Loucy (cell line): Measurements from ENCODE around the gene MGAT5.

ENCODE experiments used
- H2AFZ ChIP-seq: fragments of 200-600 bp; sonication (generic); 2 replicates; pipeline ENCODE4 v1.6.0; 2016; ENCODE audit warnings: antibody characterized with exemption, mild to moderate bottlenecking, low read length, moderate library complexity
- H3F3A ChIP-seq: fragments of 200-600 bp; 2 replicates; pipeline ENCODE4 v1.6.0; 2016; ENCODE audit warnings: antibody characterized with exemption, low read depth, mild to moderate bottlenecking
- H3K27me3 ChIP-seq: fragments of 200-600 bp; sonication (generic); 2 replicates; pipeline ENCODE4 v1.6.1; 2014; ENCODE audit warnings: low read length, mild to moderate bottlenecking; ENCODE audit not compliant: insufficient read depth, poor library complexity, severe bottlenecking
- H3K36me3 ChIP-seq: fragments of 200-600 bp; sonication (generic); 2 replicates; pipeline ENCODE4 v1.6.1; 2016; ENCODE audit warnings: low read length; ENCODE audit not compliant: insufficient read depth
- H3K4me1 ChIP-seq: fragments of 200-600 bp; sonication (generic); 2 replicates; pipeline ENCODE4 v1.5.1; 2014; ENCODE audit warnings: low read length, mild to moderate bottlenecking; ENCODE audit not compliant: insufficient read depth, poor library complexity, severe bottlenecking
- H3K4me2 ChIP-seq: fragments of 200-600 bp; sonication (generic); 2 replicates; pipeline ENCODE4 v1.6.0; 2014; ENCODE audit warnings: antibody characterized with exemption, low read length, low read depth, mild to moderate bottlenecking; ENCODE audit not compliant: poor library complexity, severe bottlenecking
- H3K4me3 ChIP-seq: fragments of 200-600 bp; sonication (generic); 2 replicates; pipeline ENCODE4 v1.5.1; 2014; ENCODE audit warnings: low read length, mild to moderate bottlenecking, mixed read lengths; ENCODE audit not compliant: poor library complexity, severe bottlenecking
- H3K79me2 ChIP-seq: fragments of 200-600 bp; sonication (generic); 2 replicates; pipeline ENCODE4 v1.6.1; 2014; ENCODE audit warnings: low read length; ENCODE audit not compliant: insufficient read depth
- H3K9ac ChIP-seq: fragments of 200-600 bp; sonication (generic); 2 replicates; pipeline ENCODE4 v1.6.0; 2014; ENCODE audit warnings: mild to moderate bottlenecking, low read depth, low read length, moderate library complexity; ENCODE audit not compliant: poor library complexity, severe bottlenecking
- H3K9me2 ChIP-seq: fragments of 200-600 bp; sonication (generic); replicated peaks from 2 replicates; pipeline ENCODE4 v1.6.1; 2016; ENCODE audit warnings: low read depth, low read length, mixed read lengths
- H3K9me3 ChIP-seq: fragments of 200-600 bp; sonication (generic); 2 replicates; pipeline ENCODE4 v1.6.1; 2014; ENCODE audit warnings: mild to moderate bottlenecking, antibody characterized with exemption, low read length, low read depth; ENCODE audit not compliant: insufficient read depth
- H4K20me1 ChIP-seq: fragments of 200-600 bp; sonication (generic); 2 replicates; pipeline ENCODE4 v1.6.0; 2014; ENCODE audit warnings: antibody characterized with exemption, low read length, mild to moderate bottlenecking; ENCODE audit not compliant: insufficient read depth, poor library complexity, severe bottlenecking
- CTCF ChIP-seq: fragments of 200-600 bp; sonication (generic); conservative IDR thresholded peaks from 2 replicates; pipeline ENCODE4 v1.5.1; 2014; ENCODE audit warnings: mild to moderate bottlenecking, antibody characterized with exemption, low read length
- EZH2phosphoT487 ChIP-seq: fragments of 200-600 bp; IDR thresholded peaks from 2 replicates; pipeline ENCODE4 v1.6.1; 2018; ENCODE audit warnings: antibody characterized with exemption, mild to moderate bottlenecking, moderate library complexity, borderline replicate concordance

The MGAT5 gene

DNA sequence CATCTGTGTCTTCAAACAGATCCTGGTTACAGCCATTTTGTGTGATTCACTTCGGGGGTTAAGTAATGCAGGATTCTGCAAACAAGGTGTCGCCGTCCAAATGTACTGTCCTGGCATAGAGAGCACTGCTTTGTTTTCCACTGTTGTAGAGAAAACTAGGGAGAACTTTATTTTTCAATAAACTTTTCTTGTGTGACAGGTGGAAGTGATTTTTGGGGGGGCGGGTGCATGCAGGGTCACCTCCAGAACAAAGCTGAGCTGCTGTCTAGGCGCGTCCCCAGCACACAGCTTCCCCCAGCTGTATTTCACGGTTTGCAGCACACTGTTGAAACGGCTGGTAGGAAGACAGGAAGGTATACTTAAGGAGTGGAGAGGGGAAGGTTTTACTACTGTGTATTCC lies 200.6 kb downstream of the MGAT5 start:
- Histone ChIP-seq H2AFZ (no peak overlapping the region), H3K27me3 (no peaks in the 10 kb centered on the region), H3F3A (no peaks in the 10 kb centered on the region), H3K9me3 (no peaks in the 10 kb centered on the region), H3K4me2 (no peak overlapping the region), H3K79me2 (no peaks in the 10 kb centered on the region), H3K36me3 (peaks cover 8% of the 10 kb centered on the region; the same call in 1 of the 2 replicates), H3K9me2 (no peaks in the 10 kb centered on the region), H3K4me1 (no peaks in the 10 kb centered on the region), H3K9ac (no peak overlapping the region), H4K20me1 (no peaks in the 10 kb centered on the region), H3K4me3 (no peak overlapping the region)
- TF ChIP-seq CTCF: no peak
- TF ChIP-seq EZH2phosphoT487: no peak

DNA sequence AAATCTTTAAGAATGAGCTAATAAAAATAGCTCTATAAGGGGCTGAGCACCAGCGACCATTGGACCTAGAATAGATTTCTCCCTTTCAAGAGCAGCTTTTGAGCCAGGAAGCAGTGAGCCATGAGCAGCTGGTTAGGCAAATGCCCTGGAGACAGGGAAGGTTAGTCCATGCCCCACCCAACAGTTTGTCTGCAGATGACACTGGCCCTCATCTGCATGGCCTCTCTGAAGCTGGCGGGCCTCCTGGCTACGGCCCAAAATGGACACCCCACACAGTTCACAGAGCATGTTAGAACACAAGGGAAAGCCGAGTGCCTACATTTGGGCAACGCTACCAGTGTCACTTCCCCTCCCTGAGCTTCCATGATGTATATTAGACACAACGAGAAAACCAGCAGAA lies 201.1 kb downstream of the MGAT5 start:
- H3F3A ChIP-seq: no peaks in the 10 kb centered on the region
- H2AFZ ChIP-seq: no peak overlapping the region
- no peak overlapping the region for H3K4me2 ChIP-seq
- H3K9ac ChIP-seq: no peak overlapping the region
- TF ChIP-seq CTCF (no peak), EZH2phosphoT487 (no peak)
- H3K9me3 ChIP-seq: no peaks in the 10 kb centered on the region
- H3K27me3 ChIP-seq: no peaks in the 10 kb centered on the region
- H4K20me1 ChIP-seq: no peaks in the 10 kb centered on the region
- no peaks in the 10 kb centered on the region for H3K4me1 ChIP-seq
- H3K36me3 ChIP-seq: peaks cover 3% of the 10 kb centered on the region; the same call in 1 of the 2 replicates
- H3K9me2 ChIP-seq: no peaks in the 10 kb centered on the region
- H3K79me2 ChIP-seq: no peaks in the 10 kb centered on the region
- no peak overlapping the region for H3K4me3 ChIP-seq

GRCh38 chr2:134455426-134455825 lies 201.6 kb downstream of the MGAT5 start:
- no peak overlapping the region for H3K4me3 ChIP-seq
- no peaks in the 10 kb centered on the region for H3K9me3 ChIP-seq
- H3K27me3 ChIP-seq: no peaks in the 10 kb centered on the region
- H3K9ac ChIP-seq: no peak overlapping the region
- H4K20me1 ChIP-seq: no peaks in the 10 kb centered on the region
- TF ChIP-seq CTCF (no peak), EZH2phosphoT487 (no peak)
- no peaks in the 10 kb centered on the region for H3K9me2 ChIP-seq
- H3K79me2 ChIP-seq: no peaks in the 10 kb centered on the region
- no peaks in the 10 kb centered on the region for H3K4me1 ChIP-seq
- H3F3A ChIP-seq: no peaks in the 10 kb centered on the region
- no peak overlapping the region for H3K4me2 ChIP-seq
- no peak overlapping the region for H2AFZ ChIP-seq
- no peaks in the 10 kb centered on the region; the same call in 1 of the 2 replicates for H3K36me3 ChIP-seq
